ENCODE data around the gene GADD45B.
A peak's percentile ranks its signal among the peaks of the same experiment; 100 is the strongest.
"Not testable (repeated sequence)": the region's sequence is repeated elsewhere in the genome, so short reads cannot be mapped to it uniquely, and the experiment has no call there.

The GADD45B gene

DNA sequence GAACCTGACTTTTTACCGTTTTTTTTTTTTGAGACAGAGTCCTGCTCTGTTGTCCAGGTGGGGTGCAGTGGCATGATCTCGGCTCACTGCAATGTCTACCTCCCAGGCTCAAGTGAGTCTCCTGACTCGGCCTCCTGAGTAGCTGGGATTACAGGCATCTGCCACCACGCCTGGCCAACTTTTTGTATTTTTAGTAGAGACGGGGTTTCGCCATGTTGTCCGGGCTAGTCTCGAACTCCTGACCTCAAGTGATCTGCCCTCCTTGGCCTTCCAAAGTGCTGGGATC lies 6.1 kb upstream of the GADD45B start:
- DNase-seq, result not testable (repeated sequence)

GRCh38 chr19:2474232-2475017 lies 1.5 kb upstream of the GADD45B start:
- peak; percentile 85 to 89 for DNase-seq

GRCh38 chr19:2475018-2475701 lies 767 bp upstream of the GADD45B start:
- no peak for DNase-seq

- peak; percentile 61 to 72 for DNase-seq
Measured at GRCh38 chr19:2476451-2477140, 669 bp downstream of the GADD45B start.

DNA sequence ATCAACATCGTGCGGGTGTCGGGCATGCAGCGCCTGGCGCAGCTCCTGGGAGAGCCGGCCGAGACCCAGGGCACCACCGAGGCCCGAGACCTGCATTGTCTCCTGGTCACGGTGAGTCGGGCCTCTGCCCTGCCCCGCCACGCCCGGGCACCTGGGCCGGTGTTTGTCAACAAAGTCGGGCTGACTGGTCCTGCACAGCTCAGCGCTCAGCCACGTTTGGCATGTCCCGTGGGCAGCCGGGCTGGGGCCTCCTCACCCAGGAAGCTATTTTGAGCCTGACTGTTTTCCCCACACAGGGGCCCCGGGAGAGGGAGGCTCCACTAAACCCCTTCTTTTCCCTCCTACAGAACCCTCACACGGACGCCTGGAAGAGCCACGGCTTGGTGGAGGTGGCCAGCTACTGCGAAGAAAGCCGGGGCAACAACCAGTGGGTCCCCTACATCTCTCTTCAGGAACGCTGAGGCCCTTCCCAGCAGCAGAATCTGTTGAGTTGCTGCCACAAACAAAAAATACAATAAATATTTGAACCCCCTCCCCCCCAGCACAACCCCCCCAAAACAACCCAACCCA lies 1.3 kb downstream of the GADD45B start:
- no peak for DNase-seq

GRCh38 chr19:2477732-2478191 lies 1.8 kb downstream of the GADD45B start:
- DNase-seq, result peak; percentile 22 to 53

DNA sequence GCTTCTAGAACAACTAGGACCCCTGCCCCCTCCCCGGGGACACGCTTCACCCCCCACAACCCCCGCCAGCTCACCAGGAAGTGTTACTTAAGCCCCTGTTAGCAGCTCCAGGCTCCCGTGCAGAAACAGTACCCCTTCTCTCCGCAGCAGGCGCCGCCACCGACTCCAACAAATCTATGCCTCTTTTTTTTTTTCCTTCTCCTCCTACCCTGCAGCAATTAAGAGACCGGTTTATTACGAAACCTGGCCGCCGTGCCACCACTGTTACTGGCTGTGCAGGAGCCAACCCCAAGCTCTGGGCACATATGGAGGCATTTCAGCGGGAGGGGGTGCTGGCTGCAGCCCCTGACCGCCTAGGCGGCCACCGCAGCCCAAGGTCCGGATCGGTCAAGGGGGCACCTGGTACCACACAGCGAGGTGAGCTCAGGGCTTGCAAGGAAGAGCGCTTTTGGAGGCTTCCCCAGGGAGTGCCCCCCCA lies 2.4 kb downstream of the GADD45B start:
- DNase-seq, result peak; percentile 66 to 67

DNA sequence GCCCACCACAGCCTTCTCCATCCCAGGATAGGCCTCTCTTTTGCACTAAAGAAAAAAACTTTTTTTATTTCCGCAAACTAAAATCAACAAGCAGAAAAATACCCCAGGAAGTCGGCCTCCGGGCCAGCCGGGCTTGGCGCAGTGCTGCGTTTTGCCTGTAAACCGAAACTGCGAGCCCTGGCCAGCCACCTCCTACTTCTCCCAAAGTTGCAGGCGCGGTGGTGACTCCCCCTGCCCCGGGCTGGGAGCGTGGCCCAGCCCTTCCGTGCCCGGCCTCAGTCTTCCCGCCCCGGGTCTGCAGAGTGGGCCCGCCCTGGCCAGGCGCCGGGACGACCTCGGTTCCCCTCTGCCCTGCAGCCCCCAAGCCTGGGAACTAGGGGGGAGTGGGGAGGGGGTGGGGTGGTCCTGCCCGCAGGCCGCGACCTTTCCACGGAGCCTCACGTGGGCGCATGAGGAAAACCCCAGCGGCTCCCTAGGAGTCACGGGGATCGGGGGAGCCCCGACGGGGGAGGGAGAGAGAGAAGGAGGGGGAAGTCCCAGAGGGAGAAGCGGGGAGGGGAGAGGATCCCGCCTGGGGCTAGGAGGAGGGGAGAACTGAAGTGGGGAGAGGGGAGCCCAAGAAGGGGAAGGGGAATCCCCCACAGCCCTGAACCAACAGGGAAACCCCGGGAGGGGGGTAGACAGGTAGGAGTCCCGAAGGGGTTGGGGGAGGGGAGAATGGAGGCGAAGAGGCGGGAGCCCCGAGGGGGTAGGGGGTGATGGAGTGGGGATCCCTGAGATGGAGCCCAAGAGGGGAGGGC lies 3.0 kb downstream of the GADD45B start:
- DNase-seq, result peak; percentile 85 to 87

DNA sequence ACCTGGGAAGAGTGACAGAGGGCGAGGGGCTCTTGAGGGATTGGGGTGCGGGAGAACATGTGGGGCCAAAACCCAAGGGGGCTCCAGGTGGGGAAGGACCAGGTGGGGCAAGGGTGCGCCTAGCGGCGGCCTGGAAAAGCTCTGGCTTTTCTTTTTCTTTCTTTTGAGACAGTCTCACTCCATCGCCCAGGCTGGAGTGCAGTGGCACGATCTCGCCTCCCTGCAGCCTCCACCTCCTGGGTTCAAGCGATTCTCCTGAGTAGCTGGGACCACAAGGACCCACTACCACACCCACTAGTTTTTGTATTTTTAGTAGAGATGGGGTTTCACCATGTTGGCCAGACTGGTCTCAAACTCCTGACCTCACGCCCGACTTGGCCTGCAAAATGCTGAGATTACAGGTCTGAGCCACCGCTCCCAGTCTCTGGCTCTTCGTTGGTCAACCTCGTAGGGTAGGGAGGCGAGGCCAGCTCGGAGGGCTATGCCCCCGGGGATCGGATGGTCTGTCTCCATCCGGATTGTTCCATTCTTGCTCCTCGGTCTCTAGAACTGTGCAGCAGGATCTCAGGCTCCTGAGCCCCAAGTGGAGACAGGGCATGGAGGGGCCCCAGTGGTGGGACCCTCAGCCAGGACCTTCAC lies 3.7 kb downstream of the GADD45B start:
- DNase-seq, result no peak

GRCh38 chr19:2481466-2481865 lies 5.5 kb downstream of the GADD45B start:
- DNase-seq, result no peak

DNA sequence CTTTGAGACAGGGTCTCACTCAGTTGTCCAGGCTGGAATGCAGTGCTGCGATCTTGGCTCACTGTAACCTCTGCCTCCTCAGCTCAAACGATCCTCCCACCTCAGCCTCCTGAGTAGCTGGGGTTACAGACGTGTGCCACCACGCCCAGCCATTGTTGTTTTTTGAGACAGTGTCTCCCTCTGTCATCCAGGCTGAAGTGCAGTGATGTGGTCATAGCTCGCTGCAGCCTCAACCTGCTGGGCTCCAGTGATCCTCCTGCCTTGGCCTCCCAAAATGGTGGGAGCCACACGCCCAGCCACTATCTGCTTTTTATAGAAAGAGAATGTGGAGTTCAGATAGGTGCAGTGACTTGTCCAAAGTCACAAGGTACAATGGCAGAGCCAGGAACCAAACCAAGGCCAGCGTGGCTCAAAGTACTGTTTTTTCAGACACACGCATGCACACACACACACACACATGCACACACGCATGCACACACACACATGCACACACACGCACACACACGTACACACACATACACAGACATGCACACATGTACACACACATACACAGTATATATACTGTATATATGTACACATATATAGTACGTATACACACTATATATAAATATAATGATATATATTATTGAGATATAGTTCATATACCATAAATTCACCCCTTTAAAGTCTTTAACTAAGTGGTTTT lies 6.6 kb downstream of the GADD45B start:
- DNase-seq, result no peak

DNA sequence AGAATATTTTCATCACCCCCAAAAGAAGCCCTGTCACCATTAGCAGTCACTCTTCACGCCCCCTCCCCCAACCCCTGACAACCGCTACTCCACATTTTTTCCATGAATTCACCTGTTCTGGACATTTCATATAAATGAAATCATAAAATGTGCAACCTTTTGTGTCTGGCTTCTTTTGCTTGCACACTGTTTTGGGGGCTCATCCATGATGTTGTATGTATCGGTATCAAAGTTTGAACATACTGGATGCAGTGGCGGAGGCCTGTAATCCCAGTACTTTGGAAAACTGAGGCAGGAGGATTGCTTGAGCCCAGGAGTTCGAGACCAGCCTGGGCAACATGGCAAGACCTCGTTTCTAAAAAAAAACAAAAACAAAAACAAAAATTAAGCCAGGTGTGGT lies 7.2 kb downstream of the GADD45B start:
- DNase-seq, result no peak

DNA sequence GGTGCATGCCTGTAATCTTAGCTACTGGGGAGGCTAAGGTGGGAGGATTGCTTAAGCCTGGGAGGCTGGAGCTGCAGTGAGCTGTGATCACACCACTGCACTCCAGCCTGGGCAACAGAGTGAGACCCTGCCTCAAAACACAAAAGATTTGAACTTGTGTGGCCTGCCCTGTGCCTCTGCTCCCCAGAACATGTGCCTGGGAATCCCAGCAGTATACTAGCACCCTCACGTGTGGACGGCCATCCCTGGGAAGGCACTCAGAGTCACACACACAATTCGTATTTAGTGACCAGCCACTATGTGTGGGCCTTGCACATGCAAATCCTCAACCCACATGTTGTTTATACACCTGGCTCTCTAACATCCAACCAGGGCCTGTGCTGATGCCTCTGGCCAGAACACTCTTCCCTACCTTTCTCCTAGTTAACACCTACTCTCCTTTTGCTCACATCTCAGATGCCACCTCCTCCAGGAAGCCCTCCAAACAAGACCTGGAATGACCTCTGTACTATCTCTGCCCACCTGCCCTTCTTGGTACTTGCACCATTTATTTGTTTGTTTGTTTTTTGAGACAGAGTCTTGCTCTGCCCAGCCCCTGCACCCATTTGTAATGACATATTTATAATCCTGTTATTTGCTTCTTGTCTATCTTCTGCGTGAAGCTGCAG lies 7.7 kb downstream of the GADD45B start:
- no peak for DNase-seq

- DNase-seq, result no peak
Measured at GRCh38 chr19:2484178-2484937, 8.4 kb downstream of the GADD45B start.

DNA sequence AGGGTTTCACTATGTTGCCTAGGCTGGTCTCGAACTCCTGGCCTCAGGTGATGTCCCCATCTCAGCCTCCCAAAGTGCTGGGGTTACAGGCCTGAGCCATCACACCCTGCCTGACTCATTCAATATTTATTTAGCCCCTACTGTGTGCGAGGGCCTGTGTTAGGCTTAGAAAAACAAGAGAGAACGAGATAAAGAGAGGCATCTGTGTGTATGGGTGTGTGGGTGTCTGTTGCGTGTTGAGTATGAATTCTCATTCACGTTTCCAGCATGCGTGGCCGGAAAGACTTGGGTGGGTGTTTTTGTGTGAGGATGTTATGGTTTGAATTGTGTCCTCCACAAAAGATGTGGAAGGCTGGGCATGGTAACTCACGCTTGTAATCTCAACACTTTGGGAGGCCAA lies 9.5 kb downstream of the GADD45B start:
- no peak for DNase-seq

DNA sequence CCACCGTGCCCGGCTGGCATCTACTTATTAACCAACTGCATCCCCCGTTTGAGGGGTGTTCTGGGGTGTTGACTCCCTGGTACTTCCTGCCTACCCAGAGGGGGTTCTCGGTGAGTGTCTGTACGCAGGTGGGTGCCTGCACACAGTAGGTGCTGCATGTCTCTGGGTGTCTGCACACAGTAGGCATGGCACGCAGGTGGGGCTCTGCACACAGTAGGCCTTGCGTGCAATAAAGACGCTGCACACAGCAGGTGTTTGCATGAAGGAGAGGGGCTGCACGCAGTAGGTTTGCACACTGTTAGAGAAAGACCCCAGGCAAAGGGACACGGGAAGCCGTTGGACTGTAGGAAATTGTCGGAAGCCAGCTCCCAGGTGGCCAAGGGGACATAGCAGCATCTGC lies 11.2 kb downstream of the GADD45B start:
- DNase-seq, result no peak

GRCh38 chr19:2487842-2488241 lies 11.9 kb downstream of the GADD45B start:
- DNase-seq, result no peak

- no peak for DNase-seq
Measured at GRCh38 chr19:2488405-2488941, 12.5 kb downstream of the GADD45B start.

DNA sequence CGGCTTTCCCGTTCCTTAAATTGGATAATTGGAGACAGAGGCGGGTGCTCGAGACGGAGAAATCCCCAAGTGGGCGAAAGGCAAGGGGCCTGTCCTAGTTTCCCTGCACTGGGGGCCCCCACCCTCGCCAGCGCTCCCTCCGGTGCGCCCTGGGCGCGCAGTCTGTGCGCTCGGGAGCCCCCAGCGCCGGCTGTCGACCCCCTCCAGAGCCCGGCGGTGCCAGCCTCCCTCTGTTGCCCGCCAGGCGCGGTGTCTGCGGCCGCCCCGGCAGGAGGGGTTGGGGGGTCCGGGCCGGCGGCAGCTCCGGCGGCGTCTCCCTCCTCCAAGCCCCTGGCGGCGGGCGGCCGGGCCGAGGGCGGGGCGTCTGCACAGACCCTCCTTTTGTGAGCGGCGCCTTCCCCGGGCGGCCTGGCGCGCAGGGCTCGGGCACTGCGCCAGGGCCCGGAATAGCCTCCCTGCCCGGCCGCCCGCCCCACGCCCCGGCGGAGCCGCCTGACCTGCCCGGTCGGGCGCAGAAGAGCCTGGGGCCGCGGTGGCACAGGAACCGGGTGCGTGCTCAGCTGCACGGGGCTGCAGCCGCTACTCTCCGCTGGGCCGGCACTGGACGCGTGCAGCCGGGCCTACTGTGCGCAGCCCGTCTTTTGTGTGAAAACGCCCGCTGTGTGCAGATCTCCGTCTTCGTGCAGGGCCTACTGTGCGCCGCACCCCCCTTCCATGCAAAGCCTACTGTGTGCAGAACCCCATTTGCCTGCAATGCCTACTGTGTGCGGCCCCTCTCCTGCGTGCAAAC lies 13.2 kb downstream of the GADD45B start:
- no peak for DNase-seq
